OCI-LY3 (cell line): ENCODE results near the gene IL2RA.

ENCODE experiments used
- CTCF ChIP-seq: fragments of 200-600, 300-600 bp; sonication (generic); IDR thresholded peaks from 2 replicates; pipeline ENCODE4 v1.5.1; 2014; ENCODE audit warnings: antibody characterized with exemption, low read length, low read depth
- EZH2phosphoT487 ChIP-seq: fragments of 200-600 bp; shearing (Covaris generic); IDR thresholded peaks from 2 replicates; pipeline ENCODE4 v1.6.1; 2018; ENCODE audit warnings: antibody characterized with exemption, mixed run types, low read depth

- TF ChIP-seq CTCF = no peak
- no peak for TF ChIP-seq EZH2phosphoT487
Observed at GRCh38 chr10:6005856-6006395, 56.2 kb downstream of the IL2RA start.
